Liver (tissue), 3 donors: Measurements from ENCODE around the gene ABHD6.

Experiments used
- EGR1 ChIP-seq, 2 donors: IDR thresholded peaks; 2 replicates each; pipeline ENCODE4 v1.6.1; 2016 to 2018; ENCODE audit warnings: antibody characterized with exemption in 2 of 2, low read depth in 2 of 2
- HNF4A ChIP-seq, 2 donors: conservative IDR thresholded peaks; 2 replicates each; pipeline ENCODE4 v1.6.1; 2016; ENCODE audit warnings: antibody characterized with exemption in 2 of 2, mild to moderate bottlenecking in 2 of 2
- HNF4G ChIP-seq: IDR thresholded peaks from 2 replicates; pipeline ENCODE4 v1.6.1; 2016; ENCODE audit warnings: antibody characterized with exemption
- RAD21 ChIP-seq, 2 donors: IDR thresholded peaks; 2 replicates each; pipeline ENCODE4 v1.6.1; 2016; ENCODE audit warnings: antibody characterized with exemption in 2 of 2, mild to moderate bottlenecking in 2 of 2
- REST ChIP-seq: IDR thresholded peaks from 2 replicates; pipeline ENCODE4 v1.6.1; 2016; ENCODE audit warnings: antibody characterized with exemption, mild to moderate bottlenecking
- RXRA ChIP-seq, 2 donors: IDR thresholded peaks; 2 replicates each; pipeline ENCODE4 v1.6.1; 2017 to 2018; ENCODE audit warnings: antibody characterized with exemption in 2 of 2, mild to moderate bottlenecking in 1 of 2
- SP1 ChIP-seq: IDR thresholded peaks from 2 replicates; pipeline ENCODE4 v1.6.1; 2018; ENCODE audit warnings: antibody characterized with exemption, mild to moderate bottlenecking
- TAF1 ChIP-seq: conservative IDR thresholded peaks from 2 replicates; pipeline ENCODE4 v1.6.1; 2016; ENCODE audit warnings: antibody characterized with exemption, mild to moderate bottlenecking
- YY1 ChIP-seq: IDR thresholded peaks from 2 replicates; pipeline ENCODE4 v1.6.1; 2016; ENCODE audit warnings: antibody characterized with exemption, mild to moderate bottlenecking
- TF ChIP-seq, protein P1 (sequence below): fragments of 150-350 bp; IDR thresholded peaks from 2 replicates; pipeline ENCODE4 v1.5.1; 2017; ENCODE audit warnings: improper control_type of control experiment, low read depth, low read length; ENCODE audit not compliant: missing input control
- TF ChIP-seq, protein P2 (sequence below): IDR thresholded peaks from 2 replicates; pipeline ENCODE4 v1.6.1; 2016; ENCODE audit warnings: antibody characterized with exemption
- donor health status: healthy.
- donor health status: healthy.

- TF ChIP-seq HNF4A (conservative IDR thresholded peaks at IDR 0.05) (peak; percentile 92 to 93), SP1 (peak; percentile 78), RAD21 (IDR thresholded peaks at IDR 0.05) (peak in 1 of 2 donors; percentile 25), YY1 (peak; percentile 65), TAF1 (no peak), REST (peak; percentile 17), EGR1 (IDR thresholded peaks at IDR 0.05; ENCODE audit: low read depth in 2 of 2) (no peak), HNF4G (peak; percentile 72), RXRA (IDR thresholded peaks at IDR 0.05) (peak; percentile 81 to 93)
- TF ChIP-seq, protein P1, sequence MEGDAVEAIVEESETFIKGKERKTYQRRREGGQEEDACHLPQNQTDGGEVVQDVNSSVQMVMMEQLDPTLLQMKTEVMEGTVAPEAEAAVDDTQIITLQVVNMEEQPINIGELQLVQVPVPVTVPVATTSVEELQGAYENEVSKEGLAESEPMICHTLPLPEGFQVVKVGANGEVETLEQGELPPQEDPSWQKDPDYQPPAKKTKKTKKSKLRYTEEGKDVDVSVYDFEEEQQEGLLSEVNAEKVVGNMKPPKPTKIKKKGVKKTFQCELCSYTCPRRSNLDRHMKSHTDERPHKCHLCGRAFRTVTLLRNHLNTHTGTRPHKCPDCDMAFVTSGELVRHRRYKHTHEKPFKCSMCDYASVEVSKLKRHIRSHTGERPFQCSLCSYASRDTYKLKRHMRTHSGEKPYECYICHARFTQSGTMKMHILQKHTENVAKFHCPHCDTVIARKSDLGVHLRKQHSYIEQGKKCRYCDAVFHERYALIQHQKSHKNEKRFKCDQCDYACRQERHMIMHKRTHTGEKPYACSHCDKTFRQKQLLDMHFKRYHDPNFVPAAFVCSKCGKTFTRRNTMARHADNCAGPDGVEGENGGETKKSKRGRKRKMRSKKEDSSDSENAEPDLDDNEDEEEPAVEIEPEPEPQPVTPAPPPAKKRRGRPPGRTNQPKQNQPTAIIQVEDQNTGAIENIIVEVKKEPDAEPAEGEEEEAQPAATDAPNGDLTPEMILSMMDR = no peak
- TF ChIP-seq, protein P2, sequence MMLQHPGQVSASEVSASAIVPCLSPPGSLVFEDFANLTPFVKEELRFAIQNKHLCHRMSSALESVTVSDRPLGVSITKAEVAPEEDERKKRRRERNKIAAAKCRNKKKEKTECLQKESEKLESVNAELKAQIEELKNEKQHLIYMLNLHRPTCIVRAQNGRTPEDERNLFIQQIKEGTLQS = peak; percentile 30
Measured at GRCh38 chr3:58190882-58191281, 46.7 kb upstream of the ABHD6 start.
